ENCODE results near the gene MYO5A.

DNA sequence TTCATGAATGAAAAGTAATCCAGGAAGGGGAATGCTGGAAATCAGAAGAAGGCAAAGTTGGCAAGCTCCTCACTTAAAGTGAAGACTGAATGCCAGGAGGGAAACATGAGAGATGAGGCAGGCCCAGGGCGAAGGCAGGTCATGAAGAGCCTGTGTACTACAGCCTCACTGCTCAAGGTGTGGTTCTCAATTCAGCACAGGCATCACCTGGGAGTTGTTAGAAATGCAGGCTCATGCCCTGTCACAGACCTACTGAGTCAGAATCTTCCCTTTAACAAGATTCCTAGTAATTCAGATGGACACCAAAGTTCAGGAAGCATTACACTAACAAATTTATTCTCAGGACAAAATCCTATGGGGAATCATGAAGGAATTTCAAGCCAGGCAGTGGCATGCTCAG, 14.2 kb downstream of the MYO5A start:
- TF ChIP-seq, protein P1, sequence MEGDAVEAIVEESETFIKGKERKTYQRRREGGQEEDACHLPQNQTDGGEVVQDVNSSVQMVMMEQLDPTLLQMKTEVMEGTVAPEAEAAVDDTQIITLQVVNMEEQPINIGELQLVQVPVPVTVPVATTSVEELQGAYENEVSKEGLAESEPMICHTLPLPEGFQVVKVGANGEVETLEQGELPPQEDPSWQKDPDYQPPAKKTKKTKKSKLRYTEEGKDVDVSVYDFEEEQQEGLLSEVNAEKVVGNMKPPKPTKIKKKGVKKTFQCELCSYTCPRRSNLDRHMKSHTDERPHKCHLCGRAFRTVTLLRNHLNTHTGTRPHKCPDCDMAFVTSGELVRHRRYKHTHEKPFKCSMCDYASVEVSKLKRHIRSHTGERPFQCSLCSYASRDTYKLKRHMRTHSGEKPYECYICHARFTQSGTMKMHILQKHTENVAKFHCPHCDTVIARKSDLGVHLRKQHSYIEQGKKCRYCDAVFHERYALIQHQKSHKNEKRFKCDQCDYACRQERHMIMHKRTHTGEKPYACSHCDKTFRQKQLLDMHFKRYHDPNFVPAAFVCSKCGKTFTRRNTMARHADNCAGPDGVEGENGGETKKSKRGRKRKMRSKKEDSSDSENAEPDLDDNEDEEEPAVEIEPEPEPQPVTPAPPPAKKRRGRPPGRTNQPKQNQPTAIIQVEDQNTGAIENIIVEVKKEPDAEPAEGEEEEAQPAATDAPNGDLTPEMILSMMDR (IDR thresholded peaks at IDR 0.05) = no peak
- TF ChIP-seq POLR2AphosphoS5 (IDR thresholded peaks at IDR 0.05) (no peak), POLR2A (IDR thresholded peaks at IDR 0.05; ENCODE audit: low read depth) (no peak), EP300 (IDR thresholded peaks at IDR 0.05) (no peak)
